C4-2B (cell line): ENCODE results near the gene TNFRSF19.

Experiments used
- H3K27ac ChIP-seq: fragments of 450-650 bp; 2 replicates; pipeline ENCODE4 v1.5.1; 2017
- CTCF ChIP-seq: fragments of 450-650 bp; conservative IDR thresholded peaks from 2 replicates; pipeline ENCODE4 v1.5.1; 2017; ENCODE audit warnings: mild to moderate bottlenecking
- ZFX ChIP-seq: fragments of 450-650 bp; IDR thresholded peaks from 2 replicates; pipeline ENCODE4 v1.6.1; 2017

TNFRSF19 gene

GRCh38 chr13:23709536-23709935 lies 139.3 kb downstream of the TNFRSF19 start:
- TF ChIP-seq ZFX (no peak), CTCF (peak; percentile 18)
- H3K27ac ChIP-seq, result peak overlapping the region; percentile 4; the same call in 1 of the 2 replicates

GRCh38 chr13:23710366-23710765 lies 140.2 kb downstream of the TNFRSF19 start:
- no peak overlapping the region for H3K27ac ChIP-seq
- TF ChIP-seq ZFX (no peak), CTCF (no peak)

- no peak overlapping the region for H3K27ac ChIP-seq
- TF ChIP-seq CTCF, result no peak
These were observed 141.1 kb downstream of the TNFRSF19 start for GRCh38 chr13:23711355-23711754.

- no peak overlapping the region for H3K27ac ChIP-seq
- TF ChIP-seq ZFX (no peak), CTCF (no peak)
These were observed 144.5 kb downstream of the TNFRSF19 start for GRCh38 chr13:23714672-23715071.

- TF ChIP-seq CTCF (no peak), ZFX (no peak)
- H3K27ac ChIP-seq, result no peak overlapping the region; the same call in 1 of the 2 replicates
These were observed 145.0 kb downstream of the TNFRSF19 start for GRCh38 chr13:23715092-23715761.

- TF ChIP-seq CTCF, result no peak; the same call in 1 of the 2 replicates
- no peak for TF ChIP-seq ZFX
- peak overlapping the region; percentile 4; the same call in 1 of the 2 replicates for H3K27ac ChIP-seq
These were observed 145.6 kb downstream of the TNFRSF19 start for GRCh38 chr13:23715762-23716235.

- TF ChIP-seq ZFX, result no peak
- TF ChIP-seq CTCF, result no peak
- peak overlapping the region; percentile 4; the same call in 1 of the 2 replicates for H3K27ac ChIP-seq
These were observed 146.2 kb downstream of the TNFRSF19 start for GRCh38 chr13:23716401-23716800.
